ENCODE data around the gene APOL1.
"Not testable (repeated sequence)": the region's sequence is repeated elsewhere in the genome, so short reads cannot be mapped to it uniquely, and the experiment has no call there.

APOL1 gene

DNA sequence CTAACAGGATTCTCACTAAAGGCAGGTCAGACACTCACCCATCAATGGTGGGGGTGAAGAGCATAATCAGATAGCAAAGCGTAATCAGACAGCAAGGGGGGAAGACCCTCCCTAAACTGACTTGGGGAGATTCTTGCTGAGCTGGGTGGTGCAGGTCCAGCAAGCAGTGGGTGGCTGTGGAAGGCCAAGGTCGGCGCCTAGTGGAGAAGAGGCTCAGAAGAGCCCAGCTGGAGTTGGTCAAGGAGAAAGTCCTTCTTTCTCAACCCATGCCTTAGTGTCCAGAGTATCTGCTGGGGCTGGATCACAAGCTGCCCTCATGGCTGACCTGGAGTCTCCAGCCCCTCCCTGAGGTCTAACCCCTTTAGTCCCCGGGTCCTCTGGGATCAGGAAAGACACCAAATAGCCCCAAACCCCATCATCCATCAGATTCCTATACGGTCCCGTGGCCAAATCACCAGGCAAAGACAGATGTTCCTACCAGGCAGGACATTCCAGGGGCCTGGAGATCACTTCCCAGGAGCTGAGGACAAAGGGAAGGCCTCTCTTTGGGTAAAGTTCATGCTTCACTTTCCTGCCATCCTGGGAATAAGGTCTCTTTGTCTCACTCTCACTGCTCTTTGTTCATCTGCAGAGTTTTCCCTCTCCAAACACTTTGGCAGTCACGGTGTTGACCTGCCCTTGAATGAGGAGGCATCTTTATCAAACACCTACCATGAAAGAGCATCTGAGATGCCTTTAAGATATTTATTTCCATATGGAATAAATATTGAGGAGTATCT is 11.1 kb downstream of the APOL1 start:
- in situ Hi-C loops (cut with MboI; ENCODE audit: low sequenced_read_pairs) = not testable (repeated sequence)

DNA sequence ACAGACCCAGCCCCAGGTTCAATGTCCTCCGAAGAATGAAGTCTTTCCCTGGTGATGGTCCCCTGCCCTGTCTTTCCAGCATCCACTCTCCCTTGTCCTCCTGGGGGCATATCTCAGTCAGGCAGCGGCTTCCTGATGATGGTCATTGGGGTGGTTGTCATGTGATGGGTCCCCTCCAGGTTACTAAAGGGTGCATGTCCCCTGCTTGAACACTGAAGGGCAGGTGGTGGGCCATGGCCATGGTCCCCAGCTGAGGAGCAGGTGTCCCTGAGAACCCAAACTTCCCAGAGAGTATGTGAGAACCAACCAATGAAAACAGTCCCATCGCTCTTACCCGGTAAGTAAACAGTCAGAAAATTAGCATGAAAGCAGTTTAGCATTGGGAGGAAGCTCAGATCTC is 14.1 kb downstream of the APOL1 start:
- in situ Hi-C loops (cut with MboI; ENCODE audit: low sequenced_read_pairs) = no loop called here

DNA sequence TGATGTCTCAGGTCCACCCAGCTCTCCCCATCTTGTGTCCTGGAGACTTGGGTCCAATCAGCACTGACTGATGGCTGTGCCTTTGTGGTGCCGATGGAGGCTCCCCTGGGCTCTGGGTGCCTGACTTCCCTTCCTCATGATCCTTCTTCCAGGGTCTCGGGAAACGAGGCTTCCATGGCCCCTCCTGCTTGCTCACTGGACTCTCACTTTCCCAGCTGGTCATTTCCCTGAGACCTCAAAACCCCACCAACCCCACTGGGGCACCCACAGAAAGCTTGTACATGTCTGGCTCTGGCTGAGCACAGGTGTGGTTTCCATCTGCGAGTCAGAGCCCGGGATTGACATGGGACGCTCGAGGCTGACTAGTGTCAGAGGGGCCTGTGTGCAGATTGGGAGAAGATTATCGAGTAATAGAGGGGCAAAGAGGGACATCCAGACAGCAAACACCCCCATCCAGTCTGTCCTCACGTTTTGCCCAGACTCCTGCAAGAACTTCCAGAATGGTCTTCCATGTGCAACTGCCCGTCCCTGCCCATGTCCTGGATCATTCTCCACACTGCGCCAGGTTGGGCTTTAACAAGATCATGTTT is 15.1 kb downstream of the APOL1 start:
- in situ Hi-C loops (cut with MboI; ENCODE audit: low sequenced_read_pairs) = no loop called here

DNA sequence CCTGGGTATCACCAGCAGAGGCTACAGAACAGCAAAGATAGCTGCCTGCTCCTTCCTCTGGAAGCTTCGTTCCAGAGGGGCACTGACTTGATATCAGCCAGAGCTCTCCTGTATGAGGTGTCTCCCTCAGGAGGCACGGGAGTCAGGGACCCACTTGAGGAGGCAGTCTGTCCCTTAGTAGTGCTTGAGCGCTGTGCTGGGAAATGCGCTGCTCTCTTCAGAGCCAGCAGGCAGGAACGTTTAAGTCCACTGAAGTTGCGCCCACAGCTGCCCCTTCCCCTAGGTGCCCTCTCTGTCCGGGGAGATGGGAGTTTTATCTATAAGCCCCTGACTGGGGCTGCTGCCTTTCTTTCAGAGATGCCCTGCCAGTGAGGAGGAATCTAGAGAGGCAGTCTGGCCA is 18.3 kb downstream of the APOL1 start:
- in situ Hi-C loops (cut with MboI; ENCODE audit: low sequenced_read_pairs) = not testable (repeated sequence)

DNA sequence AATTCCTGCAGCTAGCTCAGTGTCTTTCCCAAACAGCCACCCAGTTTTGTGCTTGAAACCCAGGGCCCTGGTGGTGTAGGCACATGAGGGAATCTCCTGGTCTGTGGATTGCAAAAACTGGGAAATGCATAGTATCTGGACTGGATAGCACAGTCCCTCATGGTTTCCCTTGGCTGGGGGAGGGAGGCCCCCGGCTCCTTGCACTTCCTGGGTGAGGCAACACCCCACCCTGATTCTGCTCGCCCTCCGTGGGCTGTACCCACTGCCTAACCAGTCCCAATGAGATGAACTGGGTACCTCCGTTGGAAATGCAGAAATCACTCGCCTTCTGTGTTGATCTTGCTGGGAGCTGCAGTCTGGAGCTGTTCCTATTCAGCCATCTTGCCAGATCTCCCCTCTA is 19.0 kb downstream of the APOL1 start:
- in situ Hi-C loops (cut with MboI; ENCODE audit: low sequenced_read_pairs) = not testable (repeated sequence)

DNA sequence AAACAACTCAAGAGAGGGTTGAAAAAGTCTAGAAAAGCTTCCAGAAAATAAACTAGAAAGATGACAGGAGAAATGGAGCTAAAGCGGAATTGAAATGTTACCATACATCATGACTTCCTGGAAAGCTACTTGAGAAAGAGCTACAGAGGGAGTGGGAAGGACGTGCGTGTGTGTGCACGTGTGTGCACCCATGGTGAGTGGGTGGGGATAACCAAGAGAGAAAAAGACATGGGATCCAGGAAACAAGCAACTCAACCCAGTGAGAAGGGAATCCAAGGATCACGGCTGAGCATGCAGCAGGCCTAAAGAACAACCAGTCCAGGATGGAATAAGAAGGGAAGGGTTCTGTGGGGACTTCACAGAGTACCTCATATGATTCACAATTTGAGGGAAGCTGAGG is 21.6 kb downstream of the APOL1 start:
- in situ Hi-C loops (cut with MboI; ENCODE audit: low sequenced_read_pairs) = no loop called here

DNA sequence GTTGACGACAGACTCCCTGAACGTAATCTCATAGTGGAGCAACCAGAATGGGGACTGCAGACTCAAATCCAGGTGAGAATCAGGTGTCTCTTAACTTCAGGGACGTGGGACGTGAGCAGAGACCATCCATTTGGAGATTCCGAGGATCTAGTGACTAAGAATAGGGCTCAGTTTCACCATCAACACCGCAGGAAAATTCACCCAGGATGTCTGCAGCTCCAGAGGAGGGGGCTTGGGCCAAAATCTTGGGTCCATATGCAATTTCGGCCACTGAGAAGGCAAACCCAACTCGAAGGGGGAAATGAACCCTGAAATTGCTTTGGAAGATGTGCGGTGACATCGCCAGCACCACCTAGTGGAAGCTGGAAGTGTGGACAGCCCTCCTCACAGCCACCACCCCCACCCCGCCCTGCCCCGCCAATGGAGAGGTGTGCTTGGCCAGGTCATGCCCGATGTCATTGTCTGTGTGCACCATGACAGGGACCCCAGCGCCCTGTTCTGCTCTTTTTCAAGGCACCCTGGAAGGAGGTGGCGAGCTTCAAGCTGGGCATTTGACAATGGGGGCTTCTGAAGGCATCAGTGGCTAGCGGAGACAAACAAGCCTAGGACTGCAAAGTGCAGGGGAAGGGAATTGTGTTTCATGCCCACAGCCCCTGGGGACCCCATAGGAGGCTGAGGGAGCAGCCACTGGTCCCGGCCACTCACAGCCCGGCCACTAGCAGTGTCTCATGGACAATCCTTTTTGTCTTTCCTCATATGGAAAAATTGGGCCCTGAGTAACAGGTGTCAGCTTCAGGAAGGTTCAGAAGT is 24.8 kb downstream of the APOL1 start:
- in situ Hi-C loops (cut with MboI; ENCODE audit: low sequenced_read_pairs) = no loop called here

DNA sequence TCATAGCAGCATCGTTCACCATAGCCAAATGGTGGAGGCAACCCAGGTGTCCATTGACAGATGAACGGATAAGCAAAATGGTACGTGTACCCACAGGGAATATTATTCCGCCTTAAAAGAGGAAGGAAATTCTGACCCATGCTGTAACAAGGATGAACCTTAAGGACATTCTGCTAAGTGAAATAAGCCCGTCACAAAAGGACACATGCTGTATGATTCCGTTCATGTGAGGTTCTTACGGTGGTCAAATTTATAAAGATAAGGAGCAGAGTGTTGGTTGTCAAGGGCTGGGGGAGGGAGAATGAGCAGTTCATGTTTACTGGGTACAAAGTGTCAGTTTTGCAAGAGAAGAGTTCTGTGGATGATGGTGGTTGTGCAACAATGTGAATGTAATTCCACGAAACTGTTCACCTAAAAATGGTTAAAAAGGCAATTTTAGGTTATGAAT is 26.3 kb downstream of the APOL1 start:
- in situ Hi-C loops (cut with MboI; ENCODE audit: low sequenced_read_pairs) = no loop called here

DNA sequence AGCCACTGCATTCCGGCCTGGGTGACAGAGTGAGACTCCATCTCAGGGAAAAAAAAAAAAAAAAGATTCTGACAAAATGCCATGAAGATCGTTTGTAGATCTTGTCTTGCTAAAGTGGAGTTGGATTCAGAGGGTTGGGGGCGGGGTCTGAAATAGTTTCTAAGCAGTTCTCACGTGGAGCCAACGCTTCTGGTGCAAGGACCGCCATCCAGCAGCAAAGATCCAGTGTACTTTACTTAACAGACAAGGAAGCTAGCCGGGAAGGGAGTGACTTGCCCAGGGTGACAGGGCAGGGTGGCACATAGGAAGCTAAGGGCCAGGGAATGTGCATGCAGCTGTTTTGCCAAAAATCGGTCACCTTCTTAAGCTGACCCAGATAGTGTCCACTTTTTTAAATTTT is 27.4 kb downstream of the APOL1 start:
- in situ Hi-C loops (cut with MboI; ENCODE audit: low sequenced_read_pairs) = no loop called here

DNA sequence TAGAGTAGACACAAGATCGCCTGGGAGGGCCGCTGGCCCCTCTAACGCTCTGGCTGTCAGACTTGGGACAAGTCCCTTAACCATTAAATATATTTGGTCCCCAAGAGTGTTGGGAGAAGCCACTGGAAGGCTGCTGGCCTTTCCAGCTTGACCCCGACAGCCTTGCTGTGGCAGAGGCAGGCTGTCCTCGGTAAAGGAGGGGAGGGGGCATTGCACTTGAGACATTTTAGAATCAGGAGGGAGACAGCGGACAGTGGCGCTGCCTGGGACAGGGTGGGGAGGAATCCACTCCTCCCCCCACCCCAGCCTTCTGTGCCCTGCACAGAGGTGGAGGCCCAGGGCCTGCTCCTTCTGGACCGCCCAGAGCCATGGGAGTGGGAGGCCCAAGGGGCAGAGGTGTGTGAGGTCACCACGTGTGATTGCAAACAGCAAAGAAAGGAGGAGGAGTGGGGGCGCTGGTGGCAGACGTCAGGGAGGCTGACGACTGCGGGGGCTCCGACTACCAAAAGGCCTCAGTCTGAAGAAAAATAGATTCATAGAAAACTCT is 28.9 kb downstream of the APOL1 start:
- in situ Hi-C loops (cut with MboI; ENCODE audit: low sequenced_read_pairs) = no loop called here

DNA sequence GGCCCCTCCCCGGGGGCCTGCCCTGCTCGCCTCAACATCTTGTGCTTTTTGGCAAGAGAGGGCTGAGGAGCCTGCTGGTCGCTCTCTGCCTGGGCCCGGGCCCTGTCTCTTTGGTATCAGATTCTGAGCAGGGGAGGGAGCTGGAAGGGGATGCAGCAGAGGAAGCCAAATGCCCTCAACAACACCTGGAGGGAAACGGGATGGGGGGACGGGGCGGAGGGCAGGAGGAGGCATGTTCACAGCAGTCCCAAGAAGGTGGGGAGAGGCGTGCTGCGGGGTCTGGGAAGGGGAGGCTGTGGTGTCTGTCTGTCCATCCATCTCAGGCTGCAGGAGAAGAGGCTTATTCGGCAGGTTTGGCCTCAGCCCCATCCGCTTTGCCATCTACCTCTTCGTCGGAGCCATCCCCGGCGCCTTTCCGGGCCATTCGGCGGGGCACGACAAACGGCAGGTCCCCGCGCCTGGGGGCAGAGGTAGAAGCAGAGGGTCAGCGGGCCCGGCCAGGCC is 29.4 kb downstream of the APOL1 start:
- in situ Hi-C loops (cut with MboI; ENCODE audit: low sequenced_read_pairs) = no loop called here

DNA sequence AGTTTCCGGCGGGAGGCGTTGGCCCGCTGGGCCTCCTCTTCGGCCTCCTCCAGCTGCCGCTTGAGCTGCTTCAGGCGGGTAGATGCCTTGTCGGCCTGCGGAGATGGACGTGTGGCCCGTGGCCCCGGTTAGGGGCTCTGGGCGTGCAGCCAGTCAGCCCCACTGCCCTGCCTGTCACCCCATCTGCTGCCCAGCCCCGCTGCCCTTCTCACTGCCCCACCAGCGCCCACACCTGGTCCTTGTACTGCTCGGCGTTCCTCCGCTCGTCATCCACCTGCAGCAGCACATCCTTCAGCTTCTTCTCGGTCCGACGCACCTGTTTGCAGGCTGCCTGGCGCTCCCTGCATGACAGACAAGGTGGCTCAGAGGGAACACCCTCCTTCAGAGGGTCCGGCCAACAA is 31.2 kb downstream of the APOL1 start:
- in situ Hi-C loops (cut with MboI; ENCODE audit: low sequenced_read_pairs) = no loop called here

DNA sequence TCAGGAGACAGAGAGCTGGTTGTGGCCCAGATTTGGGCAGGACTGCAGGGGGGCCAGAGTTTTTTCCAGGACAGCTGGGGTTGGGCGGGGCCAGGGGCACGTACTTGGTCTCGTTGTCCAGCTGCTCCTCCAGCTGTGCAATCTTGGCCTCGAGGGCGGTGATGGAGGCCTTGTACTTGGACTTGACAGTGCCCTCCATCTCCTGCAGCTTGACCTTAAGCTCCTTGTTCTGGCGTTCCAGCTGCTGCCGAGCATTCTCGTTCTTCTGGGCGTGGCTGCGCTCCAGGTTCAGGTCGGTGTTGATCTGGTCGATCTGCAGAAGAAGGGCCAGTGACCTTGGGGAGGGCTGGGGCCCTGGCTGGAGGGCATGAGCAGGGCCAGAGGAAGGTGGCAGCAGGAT is 32.1 kb downstream of the APOL1 start:
- in situ Hi-C loops (cut with MboI; ENCODE audit: low sequenced_read_pairs) = no loop called here

DNA sequence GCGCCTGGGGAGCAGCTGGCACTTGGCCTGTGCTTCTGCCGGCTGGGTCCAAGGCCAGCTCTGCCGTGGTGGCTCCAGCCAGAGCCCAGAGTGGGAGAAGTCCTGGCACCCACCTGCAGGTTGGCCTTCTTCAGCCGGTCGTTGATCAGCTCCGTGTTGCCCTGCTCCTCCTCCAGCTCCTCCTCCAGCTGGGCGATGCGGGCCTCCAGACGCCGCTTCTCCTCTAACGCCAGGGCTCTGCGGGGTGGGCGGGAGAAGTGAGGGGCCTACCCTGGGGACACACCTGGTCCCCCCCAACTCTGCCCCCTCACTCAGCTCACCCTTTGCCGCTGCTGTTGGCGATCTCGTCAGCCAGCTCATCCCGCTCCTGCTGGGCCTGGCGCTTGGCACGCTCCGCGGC is 32.6 kb downstream of the APOL1 start:
- in situ Hi-C loops (cut with MboI; ENCODE audit: low sequenced_read_pairs) = no loop called here

DNA sequence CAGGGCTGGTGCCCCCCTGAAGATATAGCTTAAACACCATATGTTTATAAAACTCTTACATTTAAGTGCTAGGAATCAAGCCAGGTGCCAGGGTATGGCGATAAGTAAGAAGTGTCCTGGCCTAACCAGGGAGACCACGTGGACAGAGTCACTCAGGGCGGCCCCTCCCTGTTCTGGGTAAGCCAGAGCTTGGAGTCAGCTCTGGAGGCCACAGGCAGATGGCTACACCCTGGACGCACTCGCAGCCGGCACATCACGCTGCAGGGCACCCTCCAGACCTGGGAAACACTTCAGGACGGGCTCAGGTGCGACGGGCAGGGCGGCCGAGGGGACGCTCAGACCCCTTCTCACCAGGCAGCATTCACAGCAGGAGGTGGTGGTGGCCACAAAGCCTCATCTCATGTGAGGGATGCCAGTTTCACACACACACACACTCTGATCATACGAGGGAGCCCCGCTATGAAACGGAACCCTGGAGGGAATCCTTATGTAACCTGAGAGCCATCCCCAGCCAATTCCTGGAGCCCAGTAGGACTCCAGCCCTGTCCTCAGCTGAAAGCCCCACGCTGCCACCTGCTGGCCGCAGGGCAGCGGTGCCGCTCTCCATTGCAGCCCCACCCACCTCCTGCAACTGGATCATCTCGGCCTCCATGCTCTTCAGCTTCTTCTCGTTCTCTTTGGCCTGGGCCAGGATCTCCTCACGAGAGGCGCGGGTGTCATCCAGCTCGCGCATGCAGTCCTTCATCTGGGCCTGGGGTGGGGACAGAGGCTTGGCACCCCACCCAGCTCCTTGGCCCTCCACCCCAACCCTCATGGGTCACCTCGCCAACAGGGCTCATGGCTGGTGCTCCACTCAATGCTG is 33.4 kb downstream of the APOL1 start:
- in situ Hi-C loops (cut with MboI; ENCODE audit: low sequenced_read_pairs) = no loop called here

DNA sequence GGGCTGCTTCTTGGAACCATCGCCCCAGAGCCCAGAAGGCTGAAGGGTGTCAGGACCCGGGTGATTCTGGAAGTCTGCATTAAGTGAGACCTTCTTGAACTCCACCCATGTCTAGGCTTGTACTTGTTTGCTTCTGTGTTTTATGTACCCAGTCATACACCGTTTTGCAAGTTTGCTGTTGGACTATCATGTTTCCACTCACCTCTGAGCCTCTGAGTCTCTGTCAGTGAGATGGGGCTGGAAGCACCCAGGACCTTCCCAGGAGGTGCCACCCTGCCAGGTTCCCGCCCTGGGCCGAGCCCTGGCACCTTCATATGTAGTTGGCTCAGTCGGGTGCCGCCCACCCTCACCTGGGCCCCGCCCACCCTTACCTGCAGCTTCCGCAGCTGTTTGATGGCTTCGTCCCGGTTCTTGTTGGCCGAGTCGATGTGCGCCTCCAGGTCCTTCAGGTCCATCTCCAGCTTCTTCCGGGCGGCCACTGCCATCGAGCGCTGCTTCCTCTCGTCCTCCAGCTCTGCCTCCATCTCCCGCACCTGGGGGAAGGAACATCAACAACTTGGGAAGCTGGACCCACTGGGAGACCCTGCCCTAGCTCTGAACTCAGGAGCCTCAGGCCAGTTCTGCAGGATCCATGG is 35.1 kb downstream of the APOL1 start:
- in situ Hi-C loops (cut with MboI; ENCODE audit: low sequenced_read_pairs) = no loop called here

DNA sequence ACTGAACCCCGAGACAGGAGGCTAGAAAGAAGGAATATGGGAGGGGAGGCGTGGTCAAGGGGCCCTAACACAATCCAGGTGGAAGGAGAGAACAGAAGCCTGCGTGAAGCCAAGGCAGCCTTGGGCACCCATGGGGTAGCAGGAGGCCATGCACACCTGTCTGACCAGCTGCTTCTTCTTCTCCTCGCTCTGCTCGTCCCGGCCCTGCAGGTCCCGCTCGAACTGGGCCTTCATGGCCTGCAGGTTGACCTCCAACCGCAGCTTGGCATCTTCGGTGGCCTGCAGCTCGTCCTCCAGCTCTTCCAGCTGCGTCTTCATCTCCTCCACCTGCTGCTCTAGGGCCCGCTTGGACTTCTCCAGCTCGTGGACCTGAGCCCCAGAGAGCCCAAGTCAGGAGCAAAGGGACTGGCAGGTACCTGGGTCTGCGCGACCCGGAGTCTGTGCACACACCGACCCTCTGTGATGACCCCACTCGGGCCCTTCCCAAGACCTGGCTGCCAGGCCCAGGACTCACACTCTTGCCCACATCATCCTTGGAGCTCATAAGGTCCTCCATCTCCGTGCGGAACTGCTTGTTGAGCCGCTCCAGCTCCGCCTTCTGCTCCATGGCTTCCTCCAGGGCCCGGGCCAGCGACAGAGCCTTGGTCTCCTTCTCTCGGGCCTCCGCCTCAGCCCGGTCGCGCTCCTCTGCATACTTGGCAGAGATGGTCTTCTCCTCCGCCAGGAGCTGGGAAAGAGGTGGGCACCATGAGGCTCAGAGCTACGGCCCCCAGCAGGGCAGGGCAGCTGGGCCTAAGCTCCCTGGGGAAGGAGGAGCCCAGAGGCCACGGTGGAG is 35.9 kb downstream of the APOL1 start:
- in situ Hi-C loops (cut with MboI; ENCODE audit: low sequenced_read_pairs) = no loop called here

DNA sequence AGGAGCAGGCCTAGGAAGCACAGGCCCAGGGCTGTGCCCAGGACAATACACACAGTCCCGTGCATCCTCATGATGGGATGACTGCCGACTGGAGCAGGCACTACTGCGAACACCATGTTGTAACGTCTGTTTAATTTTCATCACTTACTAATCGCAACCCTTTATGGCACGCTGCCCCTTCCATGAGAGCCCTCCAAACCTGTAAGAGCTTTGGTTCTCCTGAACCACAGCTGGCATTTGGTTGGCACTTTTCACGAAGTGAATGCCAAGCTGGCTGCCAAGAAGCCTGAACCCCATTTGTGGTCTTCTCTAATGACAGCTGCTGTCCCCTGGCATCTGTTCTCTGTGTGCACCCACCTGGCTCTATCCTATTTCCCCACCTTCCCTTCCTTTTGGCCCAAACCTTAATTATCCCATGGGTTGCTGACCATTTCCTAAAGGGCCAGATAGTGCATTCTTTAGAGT is 36.5 kb downstream of the APOL1 start:
- in situ Hi-C loops (cut with MboI; ENCODE audit: low sequenced_read_pairs) = no loop called here

DNA sequence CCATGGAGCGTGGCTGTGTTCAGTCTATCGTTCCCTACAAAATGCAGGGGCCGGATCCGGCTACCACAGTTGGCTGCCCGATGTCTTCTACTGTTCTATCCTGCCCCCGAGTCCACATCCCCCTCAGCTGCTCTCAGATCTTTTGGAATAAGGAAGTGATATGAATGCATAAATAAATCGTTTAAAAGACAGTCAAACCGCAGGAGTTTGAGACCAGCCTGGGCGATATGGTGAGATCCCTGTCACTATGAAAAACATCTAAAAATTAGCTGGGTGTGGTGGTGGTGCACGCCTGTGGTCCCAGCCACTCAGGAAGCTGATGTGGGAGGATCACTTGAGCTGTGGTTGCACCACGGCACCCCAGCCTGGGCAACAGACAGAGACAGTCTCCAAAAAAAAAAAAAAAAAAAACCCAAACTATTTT is 37.0 kb downstream of the APOL1 start:
- in situ Hi-C loops (cut with MboI; ENCODE audit: low sequenced_read_pairs) = not testable (repeated sequence)
